ENCODE data around the gene PTPRD. TPM values are rescaled to one million over a fixed set of nuclear protein-coding genes. Genes with fewer than 3 reads are reported as not detected.

PTPRD gene
- total RNA-seq, 1 donor from 2014 or later: 75.7 TPM

- Histone ChIP-seq H3K9me3 (ENCODE audit: control insufficient read depth in 3 of 3, low read length in 3 of 3) (no peaks in the 10 kb centered on the region), H3K36me3 (ENCODE audit: control insufficient read depth in 3 of 3, insufficient read depth in 3 of 3, low read length in 3 of 3) (no peaks in the 10 kb centered on the region), H3K4me1 (ENCODE audit: control insufficient read depth in 3 of 3, insufficient read depth in 3 of 3, low read length in 3 of 3) (no peaks in the 10 kb centered on the region), H3K27ac (ENCODE audit: low read depth, low read length) (no peak overlapping the region), H3K9ac (ENCODE audit: low read depth in 1 of 3, low read length in 3 of 3) (no peak overlapping the region), H3K4me3 (ENCODE audit: low read length in 3 of 3) (no peak overlapping the region), H3K27me3 (ENCODE audit: control insufficient read depth in 3 of 3, insufficient read depth in 3 of 3, low read length in 3 of 3) (no peaks in the 10 kb centered on the region)
These were observed 1927.7 kb downstream of the PTPRD start for GRCh38 chr9:8684978-8685708.

- no peaks in the 10 kb centered on the region for H3K36me3 ChIP-seq (ENCODE audit: control insufficient read depth in 3 of 3, insufficient read depth in 3 of 3, low read length in 3 of 3)
- H3K9me3 ChIP-seq (ENCODE audit: control insufficient read depth in 3 of 3, low read length in 3 of 3): no peaks in the 10 kb centered on the region
- no peak overlapping the region for H3K27ac ChIP-seq (ENCODE audit: low read depth, low read length)
- no peaks in the 10 kb centered on the region for H3K4me1 ChIP-seq (ENCODE audit: control insufficient read depth in 3 of 3, insufficient read depth in 3 of 3, low read length in 3 of 3)
- no peaks in the 10 kb centered on the region for H3K27me3 ChIP-seq (ENCODE audit: control insufficient read depth in 3 of 3, insufficient read depth in 3 of 3, low read length in 3 of 3)
- H3K4me3 ChIP-seq (ENCODE audit: low read length in 3 of 3): no peak overlapping the region
- no peak overlapping the region for H3K9ac ChIP-seq (ENCODE audit: low read depth in 1 of 3, low read length in 3 of 3)
These were observed 1929.3 kb downstream of the PTPRD start for GRCh38 chr9:8683496-8683895.

GRCh38 chr9:8680658-8681057, 1932.1 kb downstream of the PTPRD start:
- Histone ChIP-seq H3K27me3 (ENCODE audit: control insufficient read depth in 3 of 3, insufficient read depth in 3 of 3, low read length in 3 of 3) (no peaks in the 10 kb centered on the region), H3K36me3 (ENCODE audit: control insufficient read depth in 3 of 3, insufficient read depth in 3 of 3, low read length in 3 of 3) (no peaks in the 10 kb centered on the region), H3K4me3 (ENCODE audit: low read length in 3 of 3) (no peak overlapping the region), H3K27ac (ENCODE audit: low read depth, low read length) (no peak overlapping the region), H3K9me3 (ENCODE audit: control insufficient read depth in 3 of 3, low read length in 3 of 3) (no peaks in the 10 kb centered on the region), H3K4me1 (ENCODE audit: control insufficient read depth in 3 of 3, insufficient read depth in 3 of 3, low read length in 3 of 3) (no peaks in the 10 kb centered on the region), H3K9ac (ENCODE audit: low read depth in 1 of 3, low read length in 3 of 3) (no peak overlapping the region)

- Histone ChIP-seq H3K27ac (ENCODE audit: low read depth, low read length) (no peak overlapping the region), H3K4me1 (ENCODE audit: control insufficient read depth in 3 of 3, insufficient read depth in 3 of 3, low read length in 3 of 3) (no peaks in the 10 kb centered on the region), H3K9ac (ENCODE audit: low read depth in 1 of 3, low read length in 3 of 3) (no peak overlapping the region), H3K27me3 (ENCODE audit: control insufficient read depth in 3 of 3, insufficient read depth in 3 of 3, low read length in 3 of 3) (no peaks in the 10 kb centered on the region), H3K4me3 (ENCODE audit: low read length in 3 of 3) (no peak overlapping the region), H3K9me3 (ENCODE audit: control insufficient read depth in 3 of 3, low read length in 3 of 3) (no peaks in the 10 kb centered on the region), H3K36me3 (ENCODE audit: control insufficient read depth in 3 of 3, insufficient read depth in 3 of 3, low read length in 3 of 3) (no peaks in the 10 kb centered on the region)
These were observed 1932.6 kb downstream of the PTPRD start for GRCh38 chr9:8680157-8680556.

GRCh38 chr9:8679371-8679822, 1933.4 kb downstream of the PTPRD start:
- Histone ChIP-seq H3K9ac (ENCODE audit: low read depth in 1 of 3, low read length in 3 of 3) (no peak overlapping the region), H3K4me1 (ENCODE audit: control insufficient read depth in 3 of 3, insufficient read depth in 3 of 3, low read length in 3 of 3) (no peaks in the 10 kb centered on the region), H3K9me3 (ENCODE audit: control insufficient read depth in 3 of 3, low read length in 3 of 3) (no peaks in the 10 kb centered on the region), H3K27ac (ENCODE audit: low read depth, low read length) (no peak overlapping the region), H3K4me3 (ENCODE audit: low read length in 3 of 3) (no peak overlapping the region), H3K36me3 (ENCODE audit: control insufficient read depth in 3 of 3, insufficient read depth in 3 of 3, low read length in 3 of 3) (no peaks in the 10 kb centered on the region), H3K27me3 (ENCODE audit: control insufficient read depth in 3 of 3, insufficient read depth in 3 of 3, low read length in 3 of 3) (no peaks in the 10 kb centered on the region)

GRCh38 chr9:8677741-8678140, 1935.1 kb downstream of the PTPRD start:
- Histone ChIP-seq H3K27me3 (ENCODE audit: control insufficient read depth in 3 of 3, insufficient read depth in 3 of 3, low read length in 3 of 3) (no peaks in the 10 kb centered on the region), H3K4me1 (ENCODE audit: control insufficient read depth in 3 of 3, insufficient read depth in 3 of 3, low read length in 3 of 3) (no peaks in the 10 kb centered on the region)

GRCh38 chr9:8674536-8674935, 1938.3 kb downstream of the PTPRD start:
- Histone ChIP-seq H3K36me3 (ENCODE audit: control insufficient read depth in 3 of 3, insufficient read depth in 3 of 3, low read length in 3 of 3) (no peaks in the 10 kb centered on the region), H3K4me3 (ENCODE audit: low read length in 3 of 3) (no peak overlapping the region)

More at GRCh38 chr9:8677741-8678140, 1935.1 kb downstream of the PTPRD start:
- H3K27ac ChIP-seq (ENCODE audit: low read depth, low read length): no peak overlapping the region
- H3K4me3 ChIP-seq (ENCODE audit: low read length in 3 of 3): no peak overlapping the region
- H3K9ac ChIP-seq (ENCODE audit: low read depth in 1 of 3, low read length in 3 of 3): no peak overlapping the region
- H3K9me3 ChIP-seq (ENCODE audit: control insufficient read depth in 3 of 3, low read length in 3 of 3): no peaks in the 10 kb centered on the region
- H3K36me3 ChIP-seq (ENCODE audit: control insufficient read depth in 3 of 3, insufficient read depth in 3 of 3, low read length in 3 of 3): no peaks in the 10 kb centered on the region

GRCh38 chr9:8673830-8674229, 1939.0 kb downstream of the PTPRD start:
- Histone ChIP-seq H3K27ac (ENCODE audit: low read depth, low read length) (no peak overlapping the region), H3K4me1 (ENCODE audit: control insufficient read depth in 3 of 3, insufficient read depth in 3 of 3, low read length in 3 of 3) (no peaks in the 10 kb centered on the region), H3K9ac (ENCODE audit: low read depth in 1 of 3, low read length in 3 of 3) (no peak overlapping the region), H3K9me3 (ENCODE audit: control insufficient read depth in 3 of 3, low read length in 3 of 3) (no peaks in the 10 kb centered on the region), H3K27me3 (ENCODE audit: control insufficient read depth in 3 of 3, insufficient read depth in 3 of 3, low read length in 3 of 3) (no peaks in the 10 kb centered on the region), H3K4me3 (ENCODE audit: low read length in 3 of 3) (no peak overlapping the region), H3K36me3 (ENCODE audit: control insufficient read depth in 3 of 3, insufficient read depth in 3 of 3, low read length in 3 of 3) (no peaks in the 10 kb centered on the region)

More at GRCh38 chr9:8674536-8674935, 1938.3 kb downstream of the PTPRD start:
- Histone ChIP-seq H3K27me3 (ENCODE audit: control insufficient read depth in 3 of 3, insufficient read depth in 3 of 3, low read length in 3 of 3) (no peaks in the 10 kb centered on the region), H3K27ac (ENCODE audit: low read depth, low read length) (no peak overlapping the region), H3K4me1 (ENCODE audit: control insufficient read depth in 3 of 3, insufficient read depth in 3 of 3, low read length in 3 of 3) (no peaks in the 10 kb centered on the region), H3K9me3 (ENCODE audit: control insufficient read depth in 3 of 3, low read length in 3 of 3) (no peaks in the 10 kb centered on the region), H3K9ac (ENCODE audit: low read depth in 1 of 3, low read length in 3 of 3) (no peak overlapping the region)

GRCh38 chr9:8670751-8671150, 1942.1 kb downstream of the PTPRD start:
- no peak overlapping the region for H3K27ac ChIP-seq (ENCODE audit: low read depth, low read length)

GRCh38 chr9:8668751-8669150, 1944.1 kb downstream of the PTPRD start:
- Histone ChIP-seq H3K4me1 (ENCODE audit: control insufficient read depth in 3 of 3, insufficient read depth in 3 of 3, low read length in 3 of 3) (no peaks in the 10 kb centered on the region), H3K27ac (ENCODE audit: low read depth, low read length) (no peak overlapping the region), H3K9ac (ENCODE audit: low read depth in 1 of 3, low read length in 3 of 3) (no peak overlapping the region), H3K9me3 (ENCODE audit: control insufficient read depth in 3 of 3, low read length in 3 of 3) (no peaks in the 10 kb centered on the region), H3K4me3 (ENCODE audit: low read length in 3 of 3) (no peak overlapping the region), H3K36me3 (ENCODE audit: control insufficient read depth in 3 of 3, insufficient read depth in 3 of 3, low read length in 3 of 3) (no peaks in the 10 kb centered on the region), H3K27me3 (ENCODE audit: control insufficient read depth in 3 of 3, insufficient read depth in 3 of 3, low read length in 3 of 3) (no peaks in the 10 kb centered on the region)

More at GRCh38 chr9:8670751-8671150, 1942.1 kb downstream of the PTPRD start:
- Histone ChIP-seq H3K4me3 (ENCODE audit: low read length in 3 of 3) (no peak overlapping the region), H3K4me1 (ENCODE audit: control insufficient read depth in 3 of 3, insufficient read depth in 3 of 3, low read length in 3 of 3) (no peaks in the 10 kb centered on the region), H3K36me3 (ENCODE audit: control insufficient read depth in 3 of 3, insufficient read depth in 3 of 3, low read length in 3 of 3) (no peaks in the 10 kb centered on the region), H3K27me3 (ENCODE audit: control insufficient read depth in 3 of 3, insufficient read depth in 3 of 3, low read length in 3 of 3) (no peaks in the 10 kb centered on the region), H3K9me3 (ENCODE audit: control insufficient read depth in 3 of 3, low read length in 3 of 3) (no peaks in the 10 kb centered on the region), H3K9ac (ENCODE audit: low read depth in 1 of 3, low read length in 3 of 3) (no peak overlapping the region)
